Right atrium auricular region (tissue), 2 donors: ENCODE results near the gene FOXP1. TPM values are rescaled to one million over a fixed set of nuclear protein-coding genes. Genes with fewer than 3 reads are reported as not detected.
"Not testable (repeated sequence)": the region's sequence is repeated elsewhere in the genome, so short reads cannot be mapped to it uniquely, and the experiment has no call there.

ENCODE experiments used
- DNase-seq: peaks from one replicate; pipeline ENCODE4 v3.0.0-alpha.2; 2019; ENCODE audit warnings: low spot score
- H3K27ac ChIP-seq, 2 donors: fragments of 200-600 bp; sonication (generic); 1 replicate in 1 of 2; 2 replicates in 1 of 2; pipeline ENCODE4 v1.5.1; 2016 to 2019
- H3K27me3 ChIP-seq, 2 donors: fragments of 200-600 bp; sonication (generic); one replicate each; pipeline versions ENCODE4 v1.5.1 to v1.6.0; 2017 to 2019
- H3K36me3 ChIP-seq: fragments of 200-600 bp; sonication (generic); one replicate; pipeline ENCODE4 v1.5.1; 2016
- H3K4me1 ChIP-seq, 2 donors: fragments of 200-600 bp; sonication (generic); one replicate each; pipeline versions ENCODE4 v1.5.1 to v1.6.0; 2017 to 2019
- H3K4me3 ChIP-seq, 2 donors: fragments of 200-600 bp; sonication (generic); 1 replicate in 1 of 2; 2 replicates in 1 of 2; pipeline ENCODE4 v1.5.1; 2017 to 2019; ENCODE audit warnings: mild to moderate bottlenecking in 1 of 2, moderate library complexity in 1 of 2
- H3K9me3 ChIP-seq, 2 donors: fragments of 200-600 bp; sonication (generic); one replicate each; pipeline ENCODE4 v1.5.1; 2019
- CTCF ChIP-seq, 2 donors: fragments of 200-600 bp; sonication (generic); IDR thresholded peaks; one replicate each; pipeline ENCODE4 v1.5.1; 2019; ENCODE audit warnings: antibody characterized with exemption in 2 of 2
- total RNA-seq, 2 donors: library from RNA; depleted of rRNA; stranded (reverse); fragments of >200 nt; gene quantifications; one replicate each; pipeline ENCODE4 v1.1.0, GENCODE V29; 2016

Gene FOXP1
- total RNA-seq, 2 donors from 2014 or later = 39.2 to 59.0 TPM

GRCh38 chr3:71016178-71016845 lies 567.2 kb downstream of the FOXP1 start:
- Histone ChIP-seq H3K4me3 (no peak overlapping the region), H3K9me3 (no peaks in the 10 kb centered on the region), H3K27ac (no peak overlapping the region), H3K36me3 (peaks cover 11% of the 10 kb centered on the region), H3K4me1 (peaks cover 0 to 20% of the 10 kb centered on the region in 2 donors), H3K27me3 (no peaks in the 10 kb centered on the region)
- no peak for DNase-seq
- no peak for TF ChIP-seq CTCF (IDR thresholded peaks at IDR 0.05)

- H3K4me3 ChIP-seq, DNase-seq, H3K27ac ChIP-seq, H3K9me3 ChIP-seq, H3K27me3 ChIP-seq: not testable (repeated sequence)
- H3K4me1 ChIP-seq = peaks cover 0 to 20% of the 10 kb centered on the region in 2 donors
- peaks cover 11% of the 10 kb centered on the region for H3K36me3 ChIP-seq
Measured at GRCh38 chr3:71014616-71015015, 568.9 kb downstream of the FOXP1 start.

- no peaks in the 10 kb centered on the region for H3K27me3 ChIP-seq
- no peaks in the 10 kb centered on the region for H3K9me3 ChIP-seq
- no peak for TF ChIP-seq CTCF (IDR thresholded peaks at IDR 0.05)
- no peak for DNase-seq
- peaks cover 11% of the 10 kb centered on the region for H3K36me3 ChIP-seq
- H3K27ac ChIP-seq = no peak overlapping the region
- H3K4me3 ChIP-seq = no peak overlapping the region
- H3K4me1 ChIP-seq = peaks cover 0 to 32% of the 10 kb centered on the region in 2 donors
Measured at GRCh38 chr3:71012971-71013370, 570.6 kb downstream of the FOXP1 start.

- Histone ChIP-seq H3K4me1 (peaks cover 0 to 39% of the 10 kb centered on the region in 2 donors), H3K27ac (no peak overlapping the region), H3K4me3 (no peak overlapping the region), H3K9me3 (no peaks in the 10 kb centered on the region), H3K36me3 (peaks cover 11% of the 10 kb centered on the region), H3K27me3 (no peaks in the 10 kb centered on the region)
- DNase-seq = no peak
- no peak for TF ChIP-seq CTCF (IDR thresholded peaks at IDR 0.05)
Measured at GRCh38 chr3:71011565-71012287, 571.8 kb downstream of the FOXP1 start.

GRCh38 chr3:71010726-71011455 lies 572.6 kb downstream of the FOXP1 start:
- Histone ChIP-seq H3K4me3 (no peak overlapping the region), H3K4me1 (peaks cover 0 to 39% of the 10 kb centered on the region in 2 donors), H3K27ac (no peak overlapping the region), H3K27me3 (no peaks in the 10 kb centered on the region), H3K9me3 (no peaks in the 10 kb centered on the region), H3K36me3 (peaks cover 11% of the 10 kb centered on the region)
- DNase-seq = no peak
- TF ChIP-seq CTCF (IDR thresholded peaks at IDR 0.05) = no peak

GRCh38 chr3:71008350-71008935 lies 575.1 kb downstream of the FOXP1 start:
- no peaks in the 10 kb centered on the region for H3K9me3 ChIP-seq
- no peak for DNase-seq
- H3K27ac ChIP-seq = peak overlapping the region in 1 of 2 donors; percentile 34
- no peak for TF ChIP-seq CTCF (IDR thresholded peaks at IDR 0.05)
- H3K4me3 ChIP-seq = no peak overlapping the region
- no peaks in the 10 kb centered on the region for H3K27me3 ChIP-seq
- H3K4me1 ChIP-seq = peaks cover 0 to 40% of the 10 kb centered on the region in 2 donors
- H3K36me3 ChIP-seq = no peaks in the 10 kb centered on the region
